Tibial nerve (tissue), 4 donors: ENCODE measurements around the gene RRM2. TPM values are rescaled to one million over a fixed set of nuclear protein-coding genes. Genes with fewer than 3 reads are reported as not detected.

Source experiments
- DNase-seq, 2 donors: peaks; one replicate each; pipeline ENCODE4 v3.0.0-alpha.2; 2019; ENCODE audit warnings: low spot score in 2 of 2
- H3K27ac ChIP-seq, 4 donors: fragments of 200-600 bp; sonication (generic) in 3 of 4; one replicate each; pipeline ENCODE4 v1.5.1; 2017 to 2019; ENCODE audit warnings: mild to moderate bottlenecking in 1 of 4
- H3K27me3 ChIP-seq, 2 donors: fragments of 200-600 bp; sonication (generic) in 1 of 2; one replicate each; pipeline versions ENCODE4 v1.5.1 to v1.6.0; 2017 to 2019
- H3K36me3 ChIP-seq, 3 donors: fragments of 200-600 bp; sonication (generic); one replicate each; pipeline ENCODE4 v1.5.1; 2018 to 2019
- H3K4me1 ChIP-seq, 4 donors: fragments of 200-600 bp; sonication (generic) in 3 of 4; one replicate each; pipeline ENCODE4 v1.5.1; 2017 to 2019
- H3K4me3 ChIP-seq, 4 donors: fragments of 200-600 bp; sonication (generic) in 3 of 4; one replicate each; pipeline ENCODE4 v1.5.1; 2017 to 2019; ENCODE audit warnings: mild to moderate bottlenecking in 1 of 4, moderate library complexity in 1 of 4
- H3K9me3 ChIP-seq, 4 donors: fragments of 200-600 bp; sonication (generic) in 3 of 4; one replicate each; pipeline ENCODE4 v1.5.1; 2017 to 2019
- EP300 ChIP-seq, 2 donors: sonication (generic); formaldehyde crosslinking; IDR thresholded peaks; one replicate each; pipeline ENCODE4 v1.6.1; 2017; ENCODE audit warnings: antibody characterized with exemption in 2 of 2, mild to moderate bottlenecking in 1 of 2
- POLR2A ChIP-seq, 2 donors: fragments of 450-650 bp; IDR thresholded peaks; one replicate each; pipeline ENCODE4 v1.6.1; 2017; ENCODE audit warnings: antibody characterized with exemption in 2 of 2, mild to moderate bottlenecking in 2 of 2, moderate library complexity in 2 of 2
- WGBS, 2 donors: methylation state at CpG; one replicate each; pipeline ENCODE4 v1.1.5; 2018; 5-methylcytosine and 5-hydroxymethylcytosine counted together
- total RNA-seq, 4 donors: library from RNA; depleted of rRNA; stranded (reverse); fragments of >200 nt; gene quantifications; one replicate each; pipeline ENCODE4 v1.1.0, GENCODE V29; 2016
- TF ChIP-seq, protein P1 (sequence below), 5 experiments: fragments of 200-600 bp in 3 of 5; fragments of 450-650 bp in 2 of 5; sonication (generic) in 3 of 5; IDR thresholded peaks; one replicate each; pipeline ENCODE4 v1.5.1; 2016 to 2019; ENCODE audit warnings: antibody characterized with exemption in 5 of 5, mild to moderate bottlenecking in 3 of 5, moderate library complexity in 2 of 5

RRM2 gene
- total RNA-seq, 4 donors from 2014 or later, result 0.59 to 0.60 TPM; not detected in 2

GRCh38 chr2:10165861-10166675 lies 43.5 kb downstream of the RRM2 start:
- TF ChIP-seq, protein P1, sequence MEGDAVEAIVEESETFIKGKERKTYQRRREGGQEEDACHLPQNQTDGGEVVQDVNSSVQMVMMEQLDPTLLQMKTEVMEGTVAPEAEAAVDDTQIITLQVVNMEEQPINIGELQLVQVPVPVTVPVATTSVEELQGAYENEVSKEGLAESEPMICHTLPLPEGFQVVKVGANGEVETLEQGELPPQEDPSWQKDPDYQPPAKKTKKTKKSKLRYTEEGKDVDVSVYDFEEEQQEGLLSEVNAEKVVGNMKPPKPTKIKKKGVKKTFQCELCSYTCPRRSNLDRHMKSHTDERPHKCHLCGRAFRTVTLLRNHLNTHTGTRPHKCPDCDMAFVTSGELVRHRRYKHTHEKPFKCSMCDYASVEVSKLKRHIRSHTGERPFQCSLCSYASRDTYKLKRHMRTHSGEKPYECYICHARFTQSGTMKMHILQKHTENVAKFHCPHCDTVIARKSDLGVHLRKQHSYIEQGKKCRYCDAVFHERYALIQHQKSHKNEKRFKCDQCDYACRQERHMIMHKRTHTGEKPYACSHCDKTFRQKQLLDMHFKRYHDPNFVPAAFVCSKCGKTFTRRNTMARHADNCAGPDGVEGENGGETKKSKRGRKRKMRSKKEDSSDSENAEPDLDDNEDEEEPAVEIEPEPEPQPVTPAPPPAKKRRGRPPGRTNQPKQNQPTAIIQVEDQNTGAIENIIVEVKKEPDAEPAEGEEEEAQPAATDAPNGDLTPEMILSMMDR (IDR thresholded peaks at IDR 0.05), result no peak
- TF ChIP-seq POLR2A (IDR thresholded peaks at IDR 0.05) (no peak), EP300 (IDR thresholded peaks at IDR 0.05) (no peak)
- no peak overlapping the region for H3K4me3 ChIP-seq
- H3K36me3 ChIP-seq, result no peaks in the 10 kb centered on the region
- H3K4me1 ChIP-seq, result peaks cover 0 to 19% (median 9%) of the 10 kb centered on the region in 4 donors
- H3K27me3 ChIP-seq, result no peaks in the 10 kb centered on the region
- no peak overlapping the region for H3K27ac ChIP-seq
- 90% methylated on average over 24 to 26 of the region's 26 CpGs for WGBS, 2 donors
- H3K9me3 ChIP-seq, result no peaks in the 10 kb centered on the region
- DNase-seq, result no peak

DNA sequence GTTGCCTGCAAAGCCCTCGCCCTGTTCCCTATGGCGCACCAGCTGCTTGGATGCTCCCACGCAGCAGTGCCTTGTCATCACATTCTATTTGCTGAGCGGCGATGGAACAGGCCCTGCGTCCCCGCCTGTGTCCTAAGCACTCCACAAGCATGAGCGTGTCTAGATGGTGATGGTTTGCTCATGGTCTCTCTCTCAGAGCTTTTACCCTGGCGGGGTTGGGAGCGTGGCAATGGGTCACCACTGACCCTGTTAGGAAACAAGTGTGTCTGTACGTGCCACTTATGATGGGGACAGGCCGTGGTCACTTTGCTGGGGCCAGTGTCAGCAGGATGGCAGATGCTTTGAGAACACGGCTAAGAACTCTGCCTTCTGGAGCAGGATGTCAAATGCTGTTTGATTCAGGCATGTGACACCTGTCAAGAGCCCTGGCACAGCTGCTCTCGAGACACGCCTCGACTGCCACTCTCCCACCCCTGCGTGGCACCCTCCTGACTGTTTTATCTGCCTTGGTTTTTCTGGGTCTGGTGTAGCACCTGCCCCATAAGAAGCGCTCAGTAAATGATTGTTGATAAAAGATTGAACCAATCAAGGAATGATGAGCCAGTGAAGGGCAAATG lies 44.2 kb downstream of the RRM2 start:
- Histone ChIP-seq H3K27ac (no peak overlapping the region), H3K4me1 (peaks cover 0 to 20% (median 10%) of the 10 kb centered on the region in 4 donors), H3K9me3 (no peaks in the 10 kb centered on the region), H3K4me3 (no peak overlapping the region), H3K36me3 (no peaks in the 10 kb centered on the region), H3K27me3 (no peaks in the 10 kb centered on the region)
- 85 to 91% methylated on average over 15 to 16 of the region's 18 CpGs for WGBS, 2 donors
- TF ChIP-seq, protein P1 (IDR thresholded peaks at IDR 0.05), result no peak
- TF ChIP-seq EP300 (IDR thresholded peaks at IDR 0.05) (no peak), POLR2A (IDR thresholded peaks at IDR 0.05) (no peak)
- DNase-seq, result no peak

- Histone ChIP-seq H3K36me3 (no peaks in the 10 kb centered on the region), H3K9me3 (no peaks in the 10 kb centered on the region), H3K27ac (no peak overlapping the region), H3K4me3 (no peak overlapping the region), H3K4me1 (peaks cover 0 to 20% (median 10%) of the 10 kb centered on the region in 4 donors), H3K27me3 (no peaks in the 10 kb centered on the region)
- 90 to 95% methylated on average over 10 to 11 of the region's 11 CpGs for WGBS, 2 donors
- DNase-seq, result no peak
- TF ChIP-seq POLR2A (IDR thresholded peaks at IDR 0.05), result no peak
- TF ChIP-seq, protein P1 (IDR thresholded peaks at IDR 0.05), result no peak
- no peak for TF ChIP-seq EP300 (IDR thresholded peaks at IDR 0.05)
These were observed 44.8 kb downstream of the RRM2 start for GRCh38 chr2:10167316-10167715.

- H3K9me3 ChIP-seq, result no peaks in the 10 kb centered on the region
- no peaks in the 10 kb centered on the region for H3K27me3 ChIP-seq
- H3K27ac ChIP-seq, result no peak overlapping the region
- no peak for TF ChIP-seq POLR2A (IDR thresholded peaks at IDR 0.05)
- TF ChIP-seq, protein P1 (IDR thresholded peaks at IDR 0.05), result no peak
- no peak for TF ChIP-seq EP300 (IDR thresholded peaks at IDR 0.05)
- peaks cover 0 to 18% (median 8%) of the 10 kb centered on the region in 4 donors for H3K4me1 ChIP-seq
- H3K36me3 ChIP-seq, result no peaks in the 10 kb centered on the region
- no peak for DNase-seq
- WGBS, 2 donors, result 76 to 87% methylated on average over 5 of the region's 5 CpGs
- H3K4me3 ChIP-seq, result no peak overlapping the region
These were observed 45.7 kb downstream of the RRM2 start for GRCh38 chr2:10168221-10168620.

- DNase-seq, result no peak
- Histone ChIP-seq H3K4me1 (peaks cover 0 to 18% (median 8%) of the 10 kb centered on the region in 4 donors), H3K27ac (peak overlapping the region in 1 of 4 donors; percentile 64), H3K4me3 (no peak overlapping the region), H3K36me3 (no peaks in the 10 kb centered on the region), H3K27me3 (no peaks in the 10 kb centered on the region), H3K9me3 (no peaks in the 10 kb centered on the region)
- 72 to 78% methylated on average over 7 of the region's 7 CpGs for WGBS, 2 donors
- TF ChIP-seq, protein P1 (IDR thresholded peaks at IDR 0.05), result no peak
- TF ChIP-seq POLR2A (IDR thresholded peaks at IDR 0.05) (no peak), EP300 (IDR thresholded peaks at IDR 0.05) (no peak)
These were observed 46.6 kb downstream of the RRM2 start for GRCh38 chr2:10169053-10169578.
